K562 (cell line): ENCODE results near the gene LMNA. TPM values are rescaled to one million over a fixed set of nuclear protein-coding genes. Genes with fewer than 3 reads are reported as not detected.

Source experiments
- ATF3 ChIP-seq, 2 experiments: fragments of 450-650 bp in 1 of 2; sonication (generic) in 1 of 2; formaldehyde crosslinking in 1 of 2; IDR thresholded peaks in 1 of 2; conservative IDR thresholded peaks in 1 of 2; 2 replicates each; pipeline versions ENCODE4 v1.6.1 to v1.8.1; 2016 to 2023; ENCODE audit warnings: mild to moderate bottlenecking in 2 of 2, moderate library complexity in 2 of 2, inconsistent platforms in 1 of 2, missing genetic modification reagents in 1 of 2
- BACH1 ChIP-seq: fragments of 200-800 bp; sonication (Bioruptor generic); IDR thresholded peaks from 2 replicates; pipeline ENCODE4 v1.6.1; 2016; ENCODE audit warnings: missing genetic modification characterization, missing compliant biosample characterization
- BHLHE40 ChIP-seq: IDR thresholded peaks from 2 replicates; pipeline ENCODE4 v1.6.1; 2011; ENCODE audit warnings: low read length, improper control_type of control experiment
- FOXK1 ChIP-seq: sonication (generic); formaldehyde crosslinking; IDR thresholded peaks from 2 replicates; pipeline ENCODE4 v1.8.0; 2022; ENCODE audit warnings: missing genetic modification reagents, mild to moderate bottlenecking, borderline replicate concordance
- GTF3C2 ChIP-seq: IDR thresholded peaks from 3 replicates; pipeline ENCODE4 v1.6.1; 2011; ENCODE audit warnings: borderline replicate concordance, mild to moderate bottlenecking, moderate library complexity; ENCODE audit not compliant: insufficient read length; ENCODE audit errors: extremely low read depth
- IFI16 ChIP-seq: fragments of 250-450 bp; sonication (Bioruptor Pico); IDR thresholded peaks from 2 replicates; pipeline ENCODE4 v2.1.2; 2022; ENCODE audit warnings: mild to moderate bottlenecking, inconsistent platforms
- L3MBTL2 ChIP-seq: fragments of 450-650 bp; IDR thresholded peaks from 2 replicates; pipeline ENCODE4 v1.6.1; 2016; ENCODE audit warnings: mild to moderate bottlenecking, moderate library complexity
- MNT ChIP-seq, 2 experiments: fragments of 450-650 bp; conservative IDR thresholded peaks; 2 replicates each; pipeline ENCODE4 v1.6.1; 2017; ENCODE audit warnings: mild to moderate bottlenecking in 2 of 2, moderate library complexity in 2 of 2
- NFE2 ChIP-seq: IDR thresholded peaks from 2 replicates; pipeline ENCODE4 v1.6.1; 2014; ENCODE audit warnings: antibody characterized with exemption, low read depth
- NONO ChIP-seq, 2 experiments: fragments of 200-400 bp in 1 of 2; fragments of 450-650 bp in 1 of 2; formaldehyde crosslinking in 1 of 2; IDR thresholded peaks; 2 replicates each; pipeline ENCODE4 v1.6.1; 2017; ENCODE audit warnings: low read depth in 2 of 2, mild to moderate bottlenecking in 2 of 2, moderate library complexity in 2 of 2, low read length in 1 of 2
- NUFIP1 ChIP-seq: fragments of 450-650 bp; IDR thresholded peaks from 2 replicates; pipeline ENCODE4 v1.6.1; 2018; ENCODE audit not compliant: partially characterized antibody
- RAD51 ChIP-seq: fragments of 450-650 bp; IDR thresholded peaks from 2 replicates; pipeline ENCODE4 v1.7.1; 2016; ENCODE audit warnings: low read depth, mild to moderate bottlenecking, borderline replicate concordance
- SMARCA5 ChIP-seq: fragments of 450-650 bp; IDR thresholded peaks from 2 replicates; pipeline ENCODE4 v1.6.1; 2016
- SNRNP70 ChIP-seq: fragments of 200-400 bp; formaldehyde crosslinking; optimal IDR thresholded peaks from 2 replicates; pipeline ENCODE3; 2017; ENCODE audit warnings: low read depth, low read length
- SREBF1 ChIP-seq: fragments of 150-350 bp; IDR thresholded peaks from 2 replicates; pipeline ENCODE4 v1.6.1; 2014; ENCODE audit warnings: antibody characterized with exemption, low read depth, low read length, borderline replicate concordance
- SRSF7 ChIP-seq: fragments of 200-400 bp; formaldehyde crosslinking; optimal IDR thresholded peaks from 2 replicates; pipeline ENCODE3; 2017; ENCODE audit warnings: mild to moderate bottlenecking, low read depth, low read length
- ZFP1 ChIP-seq: fragments of 450-650 bp; formaldehyde crosslinking; IDR thresholded peaks from 2 replicates; pipeline ENCODE4 v1.4.0; 2020; ENCODE audit warnings: mild to moderate bottlenecking, mixed read lengths
- ZNF140 ChIP-seq: fragments of 250-450 bp; sonication (Bioruptor Pico); IDR thresholded peaks from 2 replicates; pipeline ENCODE4 v1.8.0; 2021; ENCODE audit warnings: moderate library complexity, mild to moderate bottlenecking, inconsistent platforms
- ZNF184 ChIP-seq: sonication (generic); formaldehyde crosslinking; IDR thresholded peaks from 2 replicates; pipeline ENCODE4 v1.5.0; 2020; ENCODE audit warnings: missing genetic modification reagents
- ZNF766 ChIP-seq: fragments of 200-800 bp; sonication (Bioruptor generic); conservative IDR thresholded peaks from 2 replicates; pipeline ENCODE4 v1.6.1; 2016; ENCODE audit warnings: missing genetic modification characterization, missing compliant biosample characterization
- polyA plus RNA-seq, 8 experiments: library from polyadenylated mRNA; depleted of rRNA in 4 of 8; stranded (reverse) in 5 of 8; unstranded in 3 of 8; fragments of >200 nt; fragmentation: Nextera tagmentation in 2 of 8; fragmentation: Illumina TruSeq in 1 of 8; extraction: Ambion mirVana in 2 of 8; extraction: Trizol in 1 of 8; gene quantifications; 2 replicates each; pipeline versions ENCODE4 v1.2.1 to v1.2.3, GENCODE V29; 2011 to 2014; ENCODE audit warnings: inconsistent platforms in 1 of 8, missing spikeins in 1 of 8
- total RNA-seq, 7 experiments: library from RNA; depleted of rRNA in 6 of 7; stranded (reverse); fragments of >200 nt in 6 of 7; fragmentation: Illumina TruSeq in 2 of 7; extraction: Trizol in 2 of 7; gene quantifications; 2 replicates each; pipeline versions ENCODE4 v1.2.1 to v1.2.3, GENCODE V29; 2011 to 2021; ENCODE audit warnings: low replicate concordance in 1 of 7
- TF ChIP-seq, protein P1 (sequence below): fragments of 200-800 bp; sonication (Bioruptor generic); IDR thresholded peaks from 2 replicates; pipeline ENCODE4 v1.6.1; 2017; ENCODE audit warnings: missing genetic modification characterization, missing compliant biosample characterization

The LMNA gene
- total and polyA plus RNA-seq, 9 of the 15 experiments (the other 6 are each of a cell fraction or from before 2014, with no cell fraction given), result 1.00 to 347 (median 88.2) TPM

DNA sequence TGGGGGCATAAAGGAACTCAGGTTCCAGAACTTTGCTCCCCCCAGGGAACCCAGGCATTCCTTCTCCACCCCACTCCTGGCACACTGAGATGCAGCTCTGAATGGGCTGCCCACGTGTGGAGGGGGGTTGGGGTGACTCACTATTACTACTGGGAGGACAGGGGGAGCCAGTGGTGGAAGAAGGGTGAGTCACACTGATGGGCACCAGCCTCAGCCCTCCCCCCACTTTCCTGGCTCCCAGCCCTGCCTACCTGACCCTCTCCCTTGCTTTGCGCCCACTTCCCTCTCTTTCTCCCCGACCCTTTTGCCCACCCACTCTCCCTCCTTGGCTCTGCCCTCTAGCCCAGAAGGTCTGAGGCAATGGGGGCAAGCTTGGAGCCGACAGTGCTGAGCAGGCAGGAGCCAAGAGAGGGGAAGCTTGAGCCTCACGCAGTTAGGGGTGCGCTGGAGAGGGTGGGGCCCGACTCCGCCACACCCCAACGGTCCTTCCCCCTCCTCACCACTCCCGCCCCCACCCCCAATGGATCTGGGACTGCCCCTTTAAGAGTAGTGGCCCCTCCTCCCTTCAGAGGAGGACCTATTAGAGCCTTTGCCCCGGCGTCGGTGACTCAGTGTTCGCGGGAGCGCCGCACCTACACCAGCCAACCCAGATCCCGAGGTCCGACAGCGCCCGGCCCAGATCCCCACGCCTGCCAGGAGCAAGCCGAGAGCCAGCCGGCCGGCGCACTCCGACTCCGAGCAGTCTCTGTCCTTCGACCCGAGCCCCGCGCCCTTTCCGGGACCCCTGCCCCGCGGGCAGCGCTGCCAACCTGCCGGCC, at the start of gene LMNA (continued):
- TF ChIP-seq GTF3C2, result no peak
- no peak for TF ChIP-seq NUFIP1
- no peak for TF ChIP-seq L3MBTL2
- TF ChIP-seq, protein P1, sequence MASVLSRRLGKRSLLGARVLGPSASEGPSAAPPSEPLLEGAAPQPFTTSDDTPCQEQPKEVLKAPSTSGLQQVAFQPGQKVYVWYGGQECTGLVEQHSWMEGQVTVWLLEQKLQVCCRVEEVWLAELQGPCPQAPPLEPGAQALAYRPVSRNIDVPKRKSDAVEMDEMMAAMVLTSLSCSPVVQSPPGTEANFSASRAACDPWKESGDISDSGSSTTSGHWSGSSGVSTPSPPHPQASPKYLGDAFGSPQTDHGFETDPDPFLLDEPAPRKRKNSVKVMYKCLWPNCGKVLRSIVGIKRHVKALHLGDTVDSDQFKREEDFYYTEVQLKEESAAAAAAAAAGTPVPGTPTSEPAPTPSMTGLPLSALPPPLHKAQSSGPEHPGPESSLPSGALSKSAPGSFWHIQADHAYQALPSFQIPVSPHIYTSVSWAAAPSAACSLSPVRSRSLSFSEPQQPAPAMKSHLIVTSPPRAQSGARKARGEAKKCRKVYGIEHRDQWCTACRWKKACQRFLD, result peak; percentile 89
- TF ChIP-seq ATF3 (IDR thresholded peaks at IDR 0.05), result peak; percentile 98
- TF ChIP-seq ATF3 (CRISPR knock-in tag; conservative IDR thresholded peaks at IDR 0.05), result no peak; the same call in 1 of the 2 replicates
- no peak for TF ChIP-seq SREBF1
- peak; percentile 62; the same call in 1 of the 2 replicates for TF ChIP-seq SMARCA5
- no peak for TF ChIP-seq IFI16 (CRISPR knock-in tag)
- peak; percentile 61 to 78; a peak in 3 of 4 replicates for TF ChIP-seq MNT (conservative IDR thresholded peaks at IDR 0.05)
- peak; percentile 53; the same call in 1 of the 2 replicates for TF ChIP-seq BHLHE40
- no peak for TF ChIP-seq ZNF140 (CRISPR knock-in tag)
- TF ChIP-seq NFE2, result peak; percentile 43
- no peak for TF ChIP-seq ZNF766
- no peak for TF ChIP-seq BACH1 (tag)
- TF ChIP-seq RAD51, result 0 out of 2 replicates have a peak, but pooled peaks have one; percentile 30
- no peak for TF ChIP-seq ZNF184
- no peak for TF ChIP-seq ZFP1 (CRISPR knock-in tag)
- TF ChIP-seq FOXK1 (CRISPR knock-in tag), result no peak
- TF ChIP-seq NONO (IDR thresholded peaks at IDR 0.05; ENCODE audit: low read depth in 2 of 2, low read length in 1 of 2), result peak in 1 of 2 experiments; percentile 90; a peak in 2 of 4 replicates
- TF ChIP-seq SNRNP70, result no peak
- TF ChIP-seq SRSF7, result no peak
